DND-41 (cell line): ENCODE data around the gene LPCAT1.

Experiments used
- EZH2 ChIP-seq: IDR thresholded peaks from 3 replicates; pipeline ENCODE4 v1.6.1; 2012; ENCODE audit warnings: borderline replicate concordance, low read depth, mild to moderate bottlenecking, moderate library complexity, low read length, inconsistent platforms; ENCODE audit not compliant: severe bottlenecking
- TF ChIP-seq, protein P1 (sequence below): IDR thresholded peaks from 2 replicates; pipeline ENCODE4 v1.5.1; 2012; ENCODE audit warnings: borderline replicate concordance, low read length, moderate library complexity, mild to moderate bottlenecking; ENCODE audit not compliant: poor library complexity, severe bottlenecking; ENCODE audit errors: extremely low read depth

DNA sequence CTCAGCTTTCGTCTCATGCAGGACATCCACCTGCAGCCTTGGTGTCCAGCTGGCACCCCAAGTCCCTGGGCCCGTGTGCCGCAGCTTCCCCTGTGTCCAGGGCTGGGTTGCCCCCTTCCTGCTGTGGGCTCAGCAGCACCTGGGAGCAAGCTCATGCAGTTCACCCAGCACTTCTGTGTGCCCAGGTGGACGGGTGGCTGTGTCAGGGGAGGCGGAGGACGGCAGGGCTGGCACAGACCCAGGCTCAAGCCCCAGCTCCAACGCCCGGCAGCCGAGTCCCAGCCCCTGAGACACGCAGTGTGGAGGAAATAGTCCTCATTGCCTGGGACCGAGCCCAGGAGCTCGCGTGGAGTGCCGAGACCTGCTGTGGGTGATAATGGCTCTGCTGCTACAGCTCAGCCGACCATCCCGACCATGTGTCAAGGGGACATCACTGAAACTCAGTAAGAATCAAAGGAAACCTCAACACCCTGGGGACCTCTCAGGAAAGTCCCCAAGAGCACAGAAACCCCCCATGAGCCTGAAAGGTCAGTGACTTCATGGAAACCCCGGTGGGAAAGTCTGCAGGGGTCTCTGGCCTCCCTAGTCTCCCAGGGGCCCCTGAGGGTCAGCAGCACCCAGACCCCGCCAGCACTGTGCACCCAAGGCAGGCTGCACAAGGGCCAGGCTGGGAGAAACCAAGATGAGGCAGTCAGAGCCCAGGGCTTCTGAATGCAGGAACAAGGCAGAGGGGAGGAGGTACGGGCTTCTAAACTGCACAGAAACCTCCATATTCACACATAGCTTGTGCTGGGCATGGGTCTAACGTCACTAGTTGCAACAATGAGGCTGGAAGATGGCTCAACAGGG is 38.8 kb downstream of the LPCAT1 start:
- TF ChIP-seq, protein P1, sequence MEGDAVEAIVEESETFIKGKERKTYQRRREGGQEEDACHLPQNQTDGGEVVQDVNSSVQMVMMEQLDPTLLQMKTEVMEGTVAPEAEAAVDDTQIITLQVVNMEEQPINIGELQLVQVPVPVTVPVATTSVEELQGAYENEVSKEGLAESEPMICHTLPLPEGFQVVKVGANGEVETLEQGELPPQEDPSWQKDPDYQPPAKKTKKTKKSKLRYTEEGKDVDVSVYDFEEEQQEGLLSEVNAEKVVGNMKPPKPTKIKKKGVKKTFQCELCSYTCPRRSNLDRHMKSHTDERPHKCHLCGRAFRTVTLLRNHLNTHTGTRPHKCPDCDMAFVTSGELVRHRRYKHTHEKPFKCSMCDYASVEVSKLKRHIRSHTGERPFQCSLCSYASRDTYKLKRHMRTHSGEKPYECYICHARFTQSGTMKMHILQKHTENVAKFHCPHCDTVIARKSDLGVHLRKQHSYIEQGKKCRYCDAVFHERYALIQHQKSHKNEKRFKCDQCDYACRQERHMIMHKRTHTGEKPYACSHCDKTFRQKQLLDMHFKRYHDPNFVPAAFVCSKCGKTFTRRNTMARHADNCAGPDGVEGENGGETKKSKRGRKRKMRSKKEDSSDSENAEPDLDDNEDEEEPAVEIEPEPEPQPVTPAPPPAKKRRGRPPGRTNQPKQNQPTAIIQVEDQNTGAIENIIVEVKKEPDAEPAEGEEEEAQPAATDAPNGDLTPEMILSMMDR, result no peak
- no peak for TF ChIP-seq EZH2
